ENCODE results near the gene ADAM20.

ADAM20 gene

GRCh38 chr14:70534904-70535303 lies at the start of gene ADAM20:
TSS of gene ADAM20 (minus strand) at chr14:70535004. CDS start at chr14:70524757, 10,247 bp downstream.
- Histone ChIP-seq H3K9ac (ENCODE audit: low read length) (no peak within 1 kb of the TSS), H3K27ac (ENCODE audit: low read length) (no peak within 1 kb of the TSS), H3K4me1 (ENCODE audit: control insufficient read depth, low read depth, low read length) (no peaks in the 10 kb centered on the region), H3K9me3 (ENCODE audit: control insufficient read depth, low read depth, low read length) (no peaks in the 10 kb centered on the region), H3K36me3 (ENCODE audit: control insufficient read depth, low read depth, low read length) (no peaks in the 10 kb centered on the region), H3K27me3 (ENCODE audit: control insufficient read depth, insufficient read depth, low read length) (no peaks in the 10 kb centered on the region), H3K4me3 (ENCODE audit: low read length) (no peak within 1 kb of the TSS)

- Histone ChIP-seq H3K27ac (ENCODE audit: low read length) (no peak overlapping the region), H3K9ac (ENCODE audit: low read length) (no peak overlapping the region), H3K36me3 (ENCODE audit: control insufficient read depth, low read depth, low read length) (peaks cover 12% of the 10 kb centered on the region), H3K27me3 (ENCODE audit: control insufficient read depth, insufficient read depth, low read length) (no peaks in the 10 kb centered on the region), H3K4me3 (ENCODE audit: low read length) (no peak overlapping the region), H3K4me1 (ENCODE audit: control insufficient read depth, low read depth, low read length) (no peaks in the 10 kb centered on the region), H3K9me3 (ENCODE audit: control insufficient read depth, low read depth, low read length) (no peaks in the 10 kb centered on the region)
Measured at GRCh38 chr14:70576891-70577290, 42.1 kb upstream of the ADAM20 start.

- no peaks in the 10 kb centered on the region for H3K36me3 ChIP-seq (ENCODE audit: control insufficient read depth, low read depth, low read length)
- no peaks in the 10 kb centered on the region for H3K9me3 ChIP-seq (ENCODE audit: control insufficient read depth, low read depth, low read length)
- no peak overlapping the region for H3K4me3 ChIP-seq (ENCODE audit: low read length)
- peaks cover 6% of the 10 kb centered on the region for H3K4me1 ChIP-seq (ENCODE audit: control insufficient read depth, low read depth, low read length)
- H3K27ac ChIP-seq (ENCODE audit: low read length), result no peak overlapping the region
- H3K9ac ChIP-seq (ENCODE audit: low read length), result no peak overlapping the region
- H3K27me3 ChIP-seq (ENCODE audit: control insufficient read depth, insufficient read depth, low read length), result no peaks in the 10 kb centered on the region
Measured at GRCh38 chr14:70573050-70573449, 38.2 kb upstream of the ADAM20 start.

- no peaks in the 10 kb centered on the region for H3K36me3 ChIP-seq (ENCODE audit: control insufficient read depth, low read depth, low read length)
- no peak overlapping the region for H3K27ac ChIP-seq (ENCODE audit: low read length)
- peaks cover 6% of the 10 kb centered on the region for H3K4me1 ChIP-seq (ENCODE audit: control insufficient read depth, low read depth, low read length)
- no peaks in the 10 kb centered on the region for H3K27me3 ChIP-seq (ENCODE audit: control insufficient read depth, insufficient read depth, low read length)
- H3K9me3 ChIP-seq (ENCODE audit: control insufficient read depth, low read depth, low read length), result no peaks in the 10 kb centered on the region
- no peak overlapping the region for H3K4me3 ChIP-seq (ENCODE audit: low read length)
- H3K9ac ChIP-seq (ENCODE audit: low read length), result no peak overlapping the region
Measured at GRCh38 chr14:70571139-70571538, 36.3 kb upstream of the ADAM20 start.

GRCh38 chr14:70567791-70568190 lies 33.0 kb upstream of the ADAM20 start:
- Histone ChIP-seq H3K27ac (ENCODE audit: low read length) (no peak overlapping the region), H3K9me3 (ENCODE audit: control insufficient read depth, low read depth, low read length) (peaks cover 2% of the 10 kb centered on the region), H3K27me3 (ENCODE audit: control insufficient read depth, insufficient read depth, low read length) (no peaks in the 10 kb centered on the region), H3K4me1 (ENCODE audit: control insufficient read depth, low read depth, low read length) (peaks cover 6% of the 10 kb centered on the region), H3K9ac (ENCODE audit: low read length) (no peak overlapping the region), H3K36me3 (ENCODE audit: control insufficient read depth, low read depth, low read length) (peaks cover 9% of the 10 kb centered on the region), H3K4me3 (ENCODE audit: low read length) (no peak overlapping the region)

GRCh38 chr14:70563869-70564268 lies 29.1 kb upstream of the ADAM20 start:
- Histone ChIP-seq H3K9ac (ENCODE audit: low read length) (no peak overlapping the region), H3K36me3 (ENCODE audit: control insufficient read depth, low read depth, low read length) (peaks cover 12% of the 10 kb centered on the region), H3K27ac (ENCODE audit: low read length) (no peak overlapping the region), H3K4me1 (ENCODE audit: control insufficient read depth, low read depth, low read length) (no peaks in the 10 kb centered on the region), H3K4me3 (ENCODE audit: low read length) (no peak overlapping the region), H3K27me3 (ENCODE audit: control insufficient read depth, insufficient read depth, low read length) (no peaks in the 10 kb centered on the region), H3K9me3 (ENCODE audit: control insufficient read depth, low read depth, low read length) (peaks cover 20% of the 10 kb centered on the region)

GRCh38 chr14:70563417-70563816 lies 28.6 kb upstream of the ADAM20 start:
- Histone ChIP-seq H3K4me1 (ENCODE audit: control insufficient read depth, low read depth, low read length) (no peaks in the 10 kb centered on the region), H3K27ac (ENCODE audit: low read length) (no peak overlapping the region), H3K9ac (ENCODE audit: low read length) (no peak overlapping the region), H3K36me3 (ENCODE audit: control insufficient read depth, low read depth, low read length) (peaks cover 12% of the 10 kb centered on the region), H3K27me3 (ENCODE audit: control insufficient read depth, insufficient read depth, low read length) (no peaks in the 10 kb centered on the region), H3K9me3 (ENCODE audit: control insufficient read depth, low read depth, low read length) (peaks cover 20% of the 10 kb centered on the region), H3K4me3 (ENCODE audit: low read length) (no peak overlapping the region)

GRCh38 chr14:70558356-70558755 lies 23.6 kb upstream of the ADAM20 start:
- Histone ChIP-seq H3K4me1 (ENCODE audit: control insufficient read depth, low read depth, low read length) (no peaks in the 10 kb centered on the region), H3K9ac (ENCODE audit: low read length) (no peak overlapping the region), H3K9me3 (ENCODE audit: control insufficient read depth, low read depth, low read length) (peaks cover 20% of the 10 kb centered on the region), H3K4me3 (ENCODE audit: low read length) (no peak overlapping the region), H3K36me3 (ENCODE audit: control insufficient read depth, low read depth, low read length) (peaks cover 3% of the 10 kb centered on the region), H3K27ac (ENCODE audit: low read length) (no peak overlapping the region), H3K27me3 (ENCODE audit: control insufficient read depth, insufficient read depth, low read length) (no peaks in the 10 kb centered on the region)

GRCh38 chr14:70555890-70556289 lies 21.1 kb upstream of the ADAM20 start:
- Histone ChIP-seq H3K4me1 (ENCODE audit: control insufficient read depth, low read depth, low read length) (no peaks in the 10 kb centered on the region), H3K9ac (ENCODE audit: low read length) (no peak overlapping the region), H3K36me3 (ENCODE audit: control insufficient read depth, low read depth, low read length) (no peaks in the 10 kb centered on the region), H3K4me3 (ENCODE audit: low read length) (no peak overlapping the region), H3K9me3 (ENCODE audit: control insufficient read depth, low read depth, low read length) (peaks cover 3% of the 10 kb centered on the region), H3K27me3 (ENCODE audit: control insufficient read depth, insufficient read depth, low read length) (no peaks in the 10 kb centered on the region), H3K27ac (ENCODE audit: low read length) (no peak overlapping the region)

GRCh38 chr14:70538087-70538486 lies 3.3 kb upstream of the ADAM20 start:
- Histone ChIP-seq H3K36me3 (ENCODE audit: control insufficient read depth, low read depth, low read length) (no peaks in the 10 kb centered on the region), H3K27me3 (ENCODE audit: control insufficient read depth, insufficient read depth, low read length) (no peaks in the 10 kb centered on the region), H3K4me3 (ENCODE audit: low read length) (no peak overlapping the region), H3K4me1 (ENCODE audit: control insufficient read depth, low read depth, low read length) (no peaks in the 10 kb centered on the region), H3K27ac (ENCODE audit: low read length) (no peak overlapping the region), H3K9ac (ENCODE audit: low read length) (no peak overlapping the region), H3K9me3 (ENCODE audit: control insufficient read depth, low read depth, low read length) (no peaks in the 10 kb centered on the region)

GRCh38 chr14:70536830-70537229 lies 2.0 kb upstream of the ADAM20 start:
- Histone ChIP-seq H3K27me3 (ENCODE audit: control insufficient read depth, insufficient read depth, low read length) (no peaks in the 10 kb centered on the region), H3K4me3 (ENCODE audit: low read length) (no peak overlapping the region), H3K9me3 (ENCODE audit: control insufficient read depth, low read depth, low read length) (no peaks in the 10 kb centered on the region), H3K36me3 (ENCODE audit: control insufficient read depth, low read depth, low read length) (no peaks in the 10 kb centered on the region), H3K27ac (ENCODE audit: low read length) (no peak overlapping the region), H3K9ac (ENCODE audit: low read length) (no peak overlapping the region), H3K4me1 (ENCODE audit: control insufficient read depth, low read depth, low read length) (no peaks in the 10 kb centered on the region)

GRCh38 chr14:70530417-70530816 lies 4.4 kb downstream of the ADAM20 start:
- Histone ChIP-seq H3K27me3 (ENCODE audit: control insufficient read depth, insufficient read depth, low read length) (no peaks in the 10 kb centered on the region), H3K4me1 (ENCODE audit: control insufficient read depth, low read depth, low read length) (no peaks in the 10 kb centered on the region), H3K4me3 (ENCODE audit: low read length) (no peak overlapping the region), H3K27ac (ENCODE audit: low read length) (no peak overlapping the region), H3K9me3 (ENCODE audit: control insufficient read depth, low read depth, low read length) (no peaks in the 10 kb centered on the region), H3K9ac (ENCODE audit: low read length) (no peak overlapping the region), H3K36me3 (ENCODE audit: control insufficient read depth, low read depth, low read length) (no peaks in the 10 kb centered on the region)

Data from iPS-18a (cell line).